Dorsolateral prefrontal cortex (tissue), 118 donors: ENCODE measurements around the gene FOXC2. TPM values are rescaled to one million over a fixed set of nuclear protein-coding genes. Genes with fewer than 3 reads are reported as not detected.

Source experiments
- total RNA-seq, 120 experiments: library from RNA; stranded (reverse); gene quantifications; one replicate each; pipeline versions ENCODE4 v1.2.3 to v1.2.4, GENCODE V29; 2022

FOXC2 gene
- total RNA-seq, 120 experiments from 2014 or later: 0.19 to 7.2 (median 0.91) TPM; not detected in 2

Other genes starting within 250 kb of the FOXC2 start
- gene FOXF1, start 56.3 kb upstream of the FOXC2 start, total RNA-seq: 1 to 10 TPM in 118 of 120 experiments, under 1 TPM in 2; 0.96 to 6.6 (median 2.5) TPM
- 10 to 100 TPM; 13.7 to 33.9 (median 23.1) TPM for gene MTHFSD, start 11.6 kb upstream of the FOXC2 start, total RNA-seq
- 1 to 10 TPM in 34 of 120 experiments, under 1 TPM in 79, not detected in 7; 0.10 to 1.9 (median 0.57) TPM for gene FOXL1, start 11.7 kb downstream of the FOXC2 start, total RNA-seq